ENCODE results near the gene CR2.
"Not testable (repeated sequence)": the region's sequence is repeated elsewhere in the genome, so short reads cannot be mapped to it uniquely, and the experiment has no call there.

CR2 gene

GRCh38 chr1:207516729-207517128, 62.6 kb downstream of the CR2 start:
- DNase-seq: no peak

DNA sequence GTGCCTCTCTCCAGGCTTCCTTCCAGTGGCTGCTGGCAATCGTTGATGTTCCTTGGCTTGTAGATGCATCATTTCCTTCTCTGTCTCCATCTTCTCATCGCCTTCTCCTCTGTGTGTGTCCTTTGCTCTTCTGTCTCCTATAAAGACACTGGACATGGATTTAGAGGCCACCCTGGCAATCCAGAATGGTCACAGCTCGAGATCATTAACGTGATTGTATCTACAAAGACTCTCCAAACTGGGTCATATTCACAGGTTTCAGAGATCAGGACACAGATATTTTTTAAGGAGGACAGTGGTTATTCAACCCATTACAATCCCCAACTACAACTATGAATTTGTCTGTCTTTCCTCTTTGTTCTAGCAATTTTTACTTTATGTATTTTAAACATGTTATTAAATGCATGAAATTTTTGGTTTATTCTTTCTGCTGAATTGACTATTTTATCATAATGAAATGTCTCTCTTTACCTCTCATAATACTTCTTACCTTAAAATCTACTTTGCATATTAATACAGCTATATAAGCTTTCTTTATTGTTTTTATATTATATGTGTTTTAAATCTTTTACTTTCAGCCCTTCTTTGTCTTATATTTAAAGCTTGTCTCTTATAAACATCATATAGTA, 64.6 kb downstream of the CR2 start:
- DNase-seq: no peak

DNA sequence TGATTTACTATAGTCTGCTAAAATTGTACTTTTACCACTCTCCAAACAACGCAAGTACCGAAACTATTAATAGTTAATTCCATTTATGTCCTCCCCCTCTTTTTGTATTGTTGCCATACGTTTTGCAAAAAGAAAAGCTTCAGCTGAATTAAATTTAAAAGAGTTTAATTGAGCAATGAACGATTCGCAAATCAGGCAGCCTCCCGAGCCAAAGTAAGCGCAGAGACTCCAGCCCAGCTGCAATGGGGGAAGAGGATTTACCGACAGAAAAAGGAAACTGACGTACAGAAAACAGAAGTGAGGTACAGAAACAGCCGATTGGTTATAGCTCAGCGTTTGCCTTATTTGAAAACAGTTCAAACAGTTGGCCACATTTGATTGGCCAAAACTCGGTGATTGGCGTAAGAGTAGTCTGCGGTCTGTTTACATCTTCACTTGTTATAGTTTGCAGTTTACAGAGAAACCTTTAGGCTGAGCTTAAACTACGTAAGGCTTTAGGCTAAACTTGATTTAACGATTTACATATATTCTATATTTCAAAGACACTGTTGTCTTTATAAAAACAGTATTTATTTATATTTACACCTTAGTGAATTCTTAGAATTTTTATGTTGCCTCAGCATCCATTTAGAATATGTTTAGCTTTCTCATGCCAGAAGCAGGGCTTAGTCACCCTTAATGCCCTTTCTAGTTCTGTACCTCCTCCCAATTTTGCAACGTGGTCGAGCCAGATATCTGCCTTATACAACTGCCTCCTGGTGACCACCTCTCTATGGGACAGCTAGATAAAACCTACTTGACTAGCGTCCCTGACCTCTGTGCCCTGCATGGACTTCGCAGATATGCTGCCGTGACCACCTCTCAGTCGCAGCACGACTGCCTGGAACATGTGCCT, 65.6 kb downstream of the CR2 start:
- DNase-seq: no peak

- not testable (repeated sequence) for DNase-seq
Measured at GRCh38 chr1:207520400-207521345, 66.5 kb downstream of the CR2 start.

- not testable (repeated sequence) for DNase-seq
Measured at GRCh38 chr1:207525239-207525638, 71.1 kb downstream of the CR2 start.

- DNase-seq: not testable (repeated sequence)
Measured at GRCh38 chr1:207528401-207528800, 74.3 kb downstream of the CR2 start.

DNA sequence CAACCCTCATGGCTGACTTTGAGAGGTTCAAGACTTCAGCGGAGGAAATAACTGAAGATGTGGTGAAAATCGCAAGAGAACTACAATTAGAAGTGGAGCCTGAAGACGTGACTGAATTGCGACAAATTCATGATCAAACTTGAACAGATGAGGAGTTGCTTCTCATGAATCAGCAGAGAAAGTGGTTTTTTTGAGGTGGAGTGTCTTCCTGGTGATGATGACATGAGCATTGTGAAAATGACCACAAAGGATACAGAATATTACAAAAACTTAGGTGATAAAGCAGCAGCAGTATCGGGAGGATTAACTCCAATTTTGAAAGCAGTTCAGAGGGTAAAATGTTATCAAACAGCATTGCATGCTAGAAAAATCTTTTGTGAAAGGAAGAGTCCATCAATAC, 82.1 kb downstream of the CR2 start:
- DNase-seq: not testable (repeated sequence)
